Hepatocyte (in vitro differentiated cells): Measurements from ENCODE around the gene LBHD1. TPM values are rescaled to one million over a fixed set of nuclear protein-coding genes. Genes with fewer than 3 reads are reported as not detected.

Experiments
- DNase-seq: peaks from one replicate; pipeline ENCODE4 v3.0.0-alpha.2; 2016; ENCODE audit warnings: low spot score
- H2AFZ ChIP-seq: fragments of 200-600 bp; sonication (generic); 2 replicates; pipeline ENCODE4 v1.6.0; 2016; ENCODE audit warnings: antibody characterized with exemption, mild to moderate bottlenecking
- H3K27ac ChIP-seq: fragments of 200-600 bp; sonication (generic); 2 replicates; pipeline ENCODE4 v1.5.1; 2016; ENCODE audit warnings: mild to moderate bottlenecking
- H3K27me3 ChIP-seq: fragments of 200-600 bp; sonication (generic); 2 replicates; pipeline ENCODE4 v1.6.1; 2016
- H3K36me3 ChIP-seq: fragments of 200-600 bp; sonication (generic); replicated peaks from 2 replicates; pipeline ENCODE4 v1.5.1; 2016; ENCODE audit warnings: low read depth; ENCODE audit not compliant: insufficient read depth
- H3K4me1 ChIP-seq: fragments of 200-600 bp; sonication (generic); 2 replicates; pipeline ENCODE4 v1.5.1; 2016; ENCODE audit warnings: mild to moderate bottlenecking, moderate library complexity; ENCODE audit not compliant: insufficient read depth
- H3K4me2 ChIP-seq: fragments of 200-600 bp; sonication (generic); 2 replicates; pipeline ENCODE4 v1.6.0; 2016
- H3K4me3 ChIP-seq: fragments of 200-600 bp; sonication (generic); 2 replicates; pipeline ENCODE4 v1.5.1; 2016; ENCODE audit warnings: mild to moderate bottlenecking
- H3K79me2 ChIP-seq: fragments of 200-600 bp; sonication (generic); 2 replicates; pipeline ENCODE4 v1.6.0; 2017; ENCODE audit warnings: mild to moderate bottlenecking
- H3K9me2 ChIP-seq: fragments of 200-600 bp; sonication (generic); replicated peaks from 2 replicates; pipeline ENCODE4 v1.6.0; 2017; ENCODE audit warnings: mild to moderate bottlenecking; ENCODE audit not compliant: insufficient read depth
- H3K9me3 ChIP-seq: fragments of 200-600 bp; sonication (generic); 2 replicates; pipeline ENCODE4 v1.5.1; 2016; ENCODE audit warnings: low read depth, mild to moderate bottlenecking
- H4K20me1 ChIP-seq: fragments of 200-600 bp; sonication (generic); 2 replicates; pipeline ENCODE4 v1.6.0; 2016; ENCODE audit warnings: mild to moderate bottlenecking; ENCODE audit not compliant: insufficient read depth, poor library complexity, severe bottlenecking
- EZH2 ChIP-seq: fragments of 200-600 bp; sonication (generic); IDR thresholded peaks from 2 replicates; pipeline ENCODE4 v1.6.1; 2016; ENCODE audit warnings: antibody characterized with exemption, mild to moderate bottlenecking, borderline replicate concordance
- EZH2phosphoT487 ChIP-seq: fragments of 200-600 bp; sonication (generic); IDR thresholded peaks from one replicate; pipeline ENCODE4 v1.6.1; 2018; ENCODE audit warnings: antibody characterized with exemption, mild to moderate bottlenecking, low read depth, moderate library complexity; ENCODE audit not compliant: unreplicated experiment, severe bottlenecking
- WGBS: methylation state at CpG from one replicate; pipeline ENCODE4 v1.1.6; 2016; ENCODE audit warnings: low lambda C conversion rate; ENCODE audit errors: missing lambda C conversion rate; 5-methylcytosine and 5-hydroxymethylcytosine counted together
- polyA plus RNA-seq: library from polyadenylated mRNA; unstranded; fragments of >200 nt; fragmentation: Nextera tagmentation; extraction: Ambion mirVana; gene quantifications from 2 replicates; pipeline ENCODE4 v1.2.1, GENCODE V29; 2016
- total RNA-seq: library from RNA; depleted of rRNA; stranded (reverse); fragments of >200 nt; gene quantifications from 2 replicates; pipeline ENCODE4 v1.2.3, GENCODE V29; 2014
- TF ChIP-seq, protein P1 (sequence below): fragments of 200-600 bp; sonication (generic); IDR thresholded peaks from 2 replicates; pipeline ENCODE4 v1.5.1; 2016; ENCODE audit warnings: antibody characterized with exemption, mild to moderate bottlenecking; ENCODE audit not compliant: poor library complexity

LBHD1 gene
- total and polyA plus RNA-seq, 2 experiments from 2014 or later, result 6.5 to 11.2 TPM

DNA sequence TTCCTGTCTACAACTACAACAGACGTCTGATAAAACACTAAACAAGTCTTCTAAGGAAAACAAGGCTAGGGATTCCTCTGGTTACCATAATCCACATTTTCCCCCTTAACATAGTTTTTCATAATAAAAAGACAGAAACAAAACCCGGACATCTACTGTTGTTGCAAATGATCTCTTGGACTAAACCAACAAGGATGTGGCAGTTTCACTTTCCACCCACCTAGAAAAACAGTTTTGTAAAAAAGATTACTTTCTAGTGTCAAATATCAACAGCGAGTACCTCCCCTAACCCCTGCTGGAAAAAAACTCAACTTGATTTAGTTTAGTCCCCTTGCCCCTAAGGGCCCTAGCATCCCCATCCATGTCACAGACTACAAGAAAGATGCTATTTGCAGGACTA lies 40.8 kb upstream of the LBHD1 start:
- Histone ChIP-seq H3K9me3 (no peaks in the 10 kb centered on the region), H3K79me2 (peaks cover 29% of the 10 kb centered on the region), H3K27me3 (no peaks in the 10 kb centered on the region), H3K27ac (peak overlapping the region; percentile 74), H4K20me1 (no peaks in the 10 kb centered on the region), H3K4me3 (no peak overlapping the region), H3K36me3 (no peaks in the 10 kb centered on the region), H3K4me2 (peak overlapping the region; percentile 11), H3K4me1 (peaks cover 38% of the 10 kb centered on the region), H2AFZ (no peak overlapping the region), H3K9me2 (no peaks in the 10 kb centered on the region)
- TF ChIP-seq, protein P1, sequence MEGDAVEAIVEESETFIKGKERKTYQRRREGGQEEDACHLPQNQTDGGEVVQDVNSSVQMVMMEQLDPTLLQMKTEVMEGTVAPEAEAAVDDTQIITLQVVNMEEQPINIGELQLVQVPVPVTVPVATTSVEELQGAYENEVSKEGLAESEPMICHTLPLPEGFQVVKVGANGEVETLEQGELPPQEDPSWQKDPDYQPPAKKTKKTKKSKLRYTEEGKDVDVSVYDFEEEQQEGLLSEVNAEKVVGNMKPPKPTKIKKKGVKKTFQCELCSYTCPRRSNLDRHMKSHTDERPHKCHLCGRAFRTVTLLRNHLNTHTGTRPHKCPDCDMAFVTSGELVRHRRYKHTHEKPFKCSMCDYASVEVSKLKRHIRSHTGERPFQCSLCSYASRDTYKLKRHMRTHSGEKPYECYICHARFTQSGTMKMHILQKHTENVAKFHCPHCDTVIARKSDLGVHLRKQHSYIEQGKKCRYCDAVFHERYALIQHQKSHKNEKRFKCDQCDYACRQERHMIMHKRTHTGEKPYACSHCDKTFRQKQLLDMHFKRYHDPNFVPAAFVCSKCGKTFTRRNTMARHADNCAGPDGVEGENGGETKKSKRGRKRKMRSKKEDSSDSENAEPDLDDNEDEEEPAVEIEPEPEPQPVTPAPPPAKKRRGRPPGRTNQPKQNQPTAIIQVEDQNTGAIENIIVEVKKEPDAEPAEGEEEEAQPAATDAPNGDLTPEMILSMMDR, result no peak
- TF ChIP-seq EZH2 (no peak), EZH2phosphoT487 (no peak)
- no peak for DNase-seq
- WGBS, result 79% methylated on average over 3 of the region's 3 CpGs

DNA sequence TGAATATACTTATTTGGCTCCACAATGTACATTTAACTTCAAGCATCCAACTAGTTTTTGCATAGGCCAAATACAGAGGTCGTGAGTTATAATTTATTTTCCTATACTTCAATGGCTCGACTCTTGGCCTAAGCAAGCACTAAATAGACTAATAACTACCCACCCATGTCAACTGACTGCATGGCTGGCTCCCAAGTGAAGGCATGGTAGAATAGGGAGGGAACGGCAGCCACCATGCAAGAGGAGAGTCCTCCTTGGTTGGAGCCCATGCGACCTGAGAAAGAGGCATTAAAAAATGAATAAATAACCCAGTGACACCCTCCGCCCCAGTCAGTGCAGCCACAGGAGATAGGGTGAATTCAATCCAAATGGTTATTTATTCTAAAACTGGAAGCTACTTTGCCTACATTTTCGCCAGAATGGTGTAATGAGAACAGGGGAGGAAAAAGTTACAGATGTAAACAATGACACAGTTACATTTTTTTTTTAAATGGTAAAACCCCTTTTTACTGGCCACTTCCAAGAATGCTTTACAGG lies 40.3 kb upstream of the LBHD1 start:
- H3K79me2 ChIP-seq, result peaks cover 30% of the 10 kb centered on the region
- H3K27me3 ChIP-seq, result no peaks in the 10 kb centered on the region
- H3K4me1 ChIP-seq, result peaks cover 42% of the 10 kb centered on the region
- H4K20me1 ChIP-seq, result no peaks in the 10 kb centered on the region
- H3K9me2 ChIP-seq, result no peaks in the 10 kb centered on the region
- H3K27ac ChIP-seq, result peak overlapping the region; percentile 74
- peak overlapping the region; percentile 11 for H3K4me2 ChIP-seq
- no peak overlapping the region for H3K4me3 ChIP-seq
- no peaks in the 10 kb centered on the region for H3K36me3 ChIP-seq
- no peak for DNase-seq
- no peak overlapping the region for H2AFZ ChIP-seq
- TF ChIP-seq EZH2phosphoT487 (no peak), EZH2 (no peak)
- TF ChIP-seq, protein P1, result no peak
- no peaks in the 10 kb centered on the region for H3K9me3 ChIP-seq
- WGBS, result 96% methylated on average over 6 of the region's 6 CpGs

DNA sequence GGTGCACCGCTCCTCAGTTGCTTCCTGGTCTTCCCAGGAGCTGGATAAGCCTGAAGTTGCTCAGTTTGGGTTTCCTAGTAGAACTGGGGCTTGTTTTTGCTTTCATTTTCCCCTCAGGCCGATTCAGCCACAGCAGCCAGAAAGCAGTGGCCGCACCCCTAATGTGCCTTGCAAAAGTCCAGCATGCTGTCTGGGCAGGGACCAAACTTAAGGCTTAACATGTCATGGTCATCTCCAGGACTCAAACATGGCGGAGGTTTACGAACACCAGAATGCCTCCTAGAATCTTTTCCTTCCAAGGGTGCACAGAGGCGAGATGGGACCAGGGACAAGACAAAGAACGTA lies 37.9 kb upstream of the LBHD1 start:
- WGBS, result 82% methylated on average over 7 of the region's 7 CpGs
- Histone ChIP-seq H3K9me3 (no peaks in the 10 kb centered on the region), H3K4me1 (peaks cover 58% of the 10 kb centered on the region), H3K79me2 (peaks cover 13% of the 10 kb centered on the region), H4K20me1 (no peaks in the 10 kb centered on the region), H3K4me2 (peak overlapping the region; percentile 83), H2AFZ (peak overlapping the region; percentile 87), H3K9me2 (no peaks in the 10 kb centered on the region), H3K4me3 (peak overlapping the region; percentile 26), H3K27me3 (no peaks in the 10 kb centered on the region), H3K36me3 (no peaks in the 10 kb centered on the region), H3K27ac (peak overlapping the region; percentile 98)
- DNase-seq, result peak; percentile 30
- TF ChIP-seq, protein P1, result no peak
- no peak for TF ChIP-seq EZH2phosphoT487
- TF ChIP-seq EZH2, result no peak
